Thoracic aorta (tissue), 2 donors: ENCODE data around the gene CDC42BPG. TPM values are rescaled to one million over a fixed set of nuclear protein-coding genes. Genes with fewer than 3 reads are reported as not detected.
A peak's percentile ranks its signal among the peaks of the same experiment; 100 is the strongest.

Experiments used
- ATAC-seq: fragments of 150-250 bp; one replicate; pipeline ENCODE4 v1.8.0; 2017; ENCODE audit warnings: low read depth; ENCODE audit not compliant: insufficient number of reproducible peaks, low FRiP score
- DNase-seq: peaks from one replicate; pipeline ENCODE4 v3.0.0-alpha.2; 2020; ENCODE audit warnings: low spot score
- H3K27ac ChIP-seq, 2 donors: fragments of 200-600 bp; sonication (generic); 1 replicate in 1 of 2; 2 replicates in 1 of 2; pipeline ENCODE4 v1.5.1; 2016; ENCODE audit warnings: mild to moderate bottlenecking in 2 of 2, moderate library complexity in 2 of 2
- H3K27me3 ChIP-seq: fragments of 200-600 bp; sonication (generic); replicated peaks from 2 replicates; pipeline ENCODE4 v1.6.0; 2016; ENCODE audit warnings: mild to moderate bottlenecking; ENCODE audit not compliant: insufficient read depth
- H3K36me3 ChIP-seq: fragments of 200-600 bp; sonication (generic); one replicate; pipeline ENCODE4 v1.5.1; 2016
- H3K4me1 ChIP-seq, 2 donors: fragments of 200-600 bp; sonication (generic); 1 replicate in 1 of 2; 2 replicates in 1 of 2; pipeline versions ENCODE4 v1.5.1 to v1.6.0; 2016; ENCODE audit warnings: low read depth in 2 of 2, mild to moderate bottlenecking in 1 of 2; ENCODE audit not compliant: control insufficient read depth in 1 of 2
- H3K4me3 ChIP-seq: fragments of 200-600 bp; sonication (generic); 2 replicates; pipeline ENCODE4 v1.5.1; 2016; ENCODE audit warnings: mild to moderate bottlenecking
- H3K9me3 ChIP-seq: fragments of 200-600 bp; sonication (generic); 2 replicates; pipeline ENCODE4 v1.5.1; 2016
- CTCF ChIP-seq: fragments of 200-600 bp; sonication (generic); IDR thresholded peaks from one replicate; pipeline ENCODE4 v1.5.1; 2019; ENCODE audit warnings: antibody characterized with exemption
- total RNA-seq, 2 donors: library from RNA; depleted of rRNA; stranded (reverse); fragments of >200 nt; gene quantifications; one replicate each; pipeline versions ENCODE4 v1.1.0 to v1.2.3, GENCODE V29; 2016

The CDC42BPG gene
- 1 to 10 TPM in 1 of 2 donors, under 1 TPM in 1; 0.68 to 1.2 TPM for total RNA-seq

GRCh38 chr11:64844330-64845128, at the start of gene CDC42BPG:
Gene CDC42BPG, minus strand, starts transcription at chr11:64844653. Its CDS starts 84 bp downstream, at chr11:64844569.
- H3K36me3 ChIP-seq = no peaks in the 10 kb centered on the region
- TF ChIP-seq CTCF = peak; percentile 54
- peaks cover 7 to 29% of the 10 kb centered on the region in 2 donors for H3K4me1 ChIP-seq
- DNase-seq (no peak), ATAC-seq (no peak)
- peak within 1 kb of the TSS; percentile 70 for H3K4me3 ChIP-seq
- no peaks in the 10 kb centered on the region for H3K9me3 ChIP-seq
- H3K27me3 ChIP-seq = no peaks in the 10 kb centered on the region
- no peak within 1 kb of the TSS for H3K27ac ChIP-seq

GRCh38 chr11:64893194-64894069, 49.0 kb upstream of the CDC42BPG start:
- TF ChIP-seq CTCF = no peak
- Histone ChIP-seq H3K27me3 (no peaks in the 10 kb centered on the region), H3K9me3 (no peaks in the 10 kb centered on the region), H3K4me1 (no peaks in the 10 kb centered on the region), H3K36me3 (peaks cover 13% of the 10 kb centered on the region), H3K4me3 (no peak overlapping the region), H3K27ac (no peak overlapping the region)
- ATAC-seq = no peak
- no peak for DNase-seq

- no peak for ATAC-seq
- H3K27me3 ChIP-seq = no peaks in the 10 kb centered on the region
- H3K27ac ChIP-seq = no peak overlapping the region
- TF ChIP-seq CTCF = no peak
- DNase-seq = no peak
- H3K36me3 ChIP-seq = peaks cover 7% of the 10 kb centered on the region
- no peak overlapping the region for H3K4me3 ChIP-seq
- H3K4me1 ChIP-seq = peaks cover 0 to 6% of the 10 kb centered on the region in 2 donors
- no peaks in the 10 kb centered on the region for H3K9me3 ChIP-seq
Measured at GRCh38 chr11:64892838-64893193, 48.4 kb upstream of the CDC42BPG start.

- Histone ChIP-seq H3K4me1 (peaks cover 0 to 10% of the 10 kb centered on the region in 2 donors), H3K4me3 (no peak overlapping the region), H3K9me3 (no peaks in the 10 kb centered on the region), H3K27me3 (no peaks in the 10 kb centered on the region), H3K36me3 (peaks cover 3% of the 10 kb centered on the region), H3K27ac (no peak overlapping the region)
- ATAC-seq (no peak), DNase-seq (no peak)
- TF ChIP-seq CTCF = no peak
Measured at GRCh38 chr11:64892411-64892831, 48.0 kb upstream of the CDC42BPG start.

GRCh38 chr11:64891880-64892279, 47.4 kb upstream of the CDC42BPG start:
- no peaks in the 10 kb centered on the region for H3K36me3 ChIP-seq
- H3K4me1 ChIP-seq = peaks cover 0 to 11% of the 10 kb centered on the region in 2 donors
- no peak for ATAC-seq
- DNase-seq = no peak
- no peaks in the 10 kb centered on the region for H3K27me3 ChIP-seq
- H3K9me3 ChIP-seq = no peaks in the 10 kb centered on the region
- H3K4me3 ChIP-seq = no peak overlapping the region
- no peak overlapping the region for H3K27ac ChIP-seq
- TF ChIP-seq CTCF = no peak
